Measurements from ENCODE around the gene DHRS7B. TPM values are rescaled to one million over a fixed set of nuclear protein-coding genes. Genes with fewer than 3 reads are reported as not detected.

Gene DHRS7B
- total RNA-seq, 1 donor from 2014 or later = 20.9 TPM

DNA sequence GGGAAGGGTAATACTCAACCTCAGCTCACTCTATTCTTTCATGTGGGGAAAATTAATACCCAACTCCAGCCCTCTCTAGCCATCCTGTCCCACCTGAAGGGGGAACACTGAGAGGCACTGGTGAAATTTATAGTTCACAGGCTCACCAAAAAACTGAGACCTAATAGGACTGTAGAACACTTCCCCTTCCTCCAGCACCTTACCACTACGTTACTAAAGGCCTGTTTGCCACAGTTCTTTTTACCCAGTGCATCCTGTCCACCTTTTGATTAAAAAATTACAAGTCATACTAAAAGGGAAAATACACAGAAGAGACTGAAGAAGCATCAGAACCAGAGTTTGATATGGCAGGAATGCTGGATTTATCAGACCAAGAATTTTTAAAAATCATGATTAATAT lies 26.0 kb downstream of the DHRS7B start:
- H3K4me1 ChIP-seq = no peaks in the 10 kb centered on the region
- H3K36me3 ChIP-seq = no peaks in the 10 kb centered on the region
- DNase-seq = no peak
- no peak overlapping the region for H3K27ac ChIP-seq
- H3K27me3 ChIP-seq (ENCODE audit: low read depth) = no peaks in the 10 kb centered on the region
- TF ChIP-seq, protein P1, sequence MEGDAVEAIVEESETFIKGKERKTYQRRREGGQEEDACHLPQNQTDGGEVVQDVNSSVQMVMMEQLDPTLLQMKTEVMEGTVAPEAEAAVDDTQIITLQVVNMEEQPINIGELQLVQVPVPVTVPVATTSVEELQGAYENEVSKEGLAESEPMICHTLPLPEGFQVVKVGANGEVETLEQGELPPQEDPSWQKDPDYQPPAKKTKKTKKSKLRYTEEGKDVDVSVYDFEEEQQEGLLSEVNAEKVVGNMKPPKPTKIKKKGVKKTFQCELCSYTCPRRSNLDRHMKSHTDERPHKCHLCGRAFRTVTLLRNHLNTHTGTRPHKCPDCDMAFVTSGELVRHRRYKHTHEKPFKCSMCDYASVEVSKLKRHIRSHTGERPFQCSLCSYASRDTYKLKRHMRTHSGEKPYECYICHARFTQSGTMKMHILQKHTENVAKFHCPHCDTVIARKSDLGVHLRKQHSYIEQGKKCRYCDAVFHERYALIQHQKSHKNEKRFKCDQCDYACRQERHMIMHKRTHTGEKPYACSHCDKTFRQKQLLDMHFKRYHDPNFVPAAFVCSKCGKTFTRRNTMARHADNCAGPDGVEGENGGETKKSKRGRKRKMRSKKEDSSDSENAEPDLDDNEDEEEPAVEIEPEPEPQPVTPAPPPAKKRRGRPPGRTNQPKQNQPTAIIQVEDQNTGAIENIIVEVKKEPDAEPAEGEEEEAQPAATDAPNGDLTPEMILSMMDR (IDR thresholded peaks at IDR 0.05) = no peak
- intact Hi-C loops (cut with DNase I) = no loop called here
- H3K9me3 ChIP-seq = no peaks in the 10 kb centered on the region
- H3K4me3 ChIP-seq = no peak overlapping the region
- no peak for ATAC-seq

DNA sequence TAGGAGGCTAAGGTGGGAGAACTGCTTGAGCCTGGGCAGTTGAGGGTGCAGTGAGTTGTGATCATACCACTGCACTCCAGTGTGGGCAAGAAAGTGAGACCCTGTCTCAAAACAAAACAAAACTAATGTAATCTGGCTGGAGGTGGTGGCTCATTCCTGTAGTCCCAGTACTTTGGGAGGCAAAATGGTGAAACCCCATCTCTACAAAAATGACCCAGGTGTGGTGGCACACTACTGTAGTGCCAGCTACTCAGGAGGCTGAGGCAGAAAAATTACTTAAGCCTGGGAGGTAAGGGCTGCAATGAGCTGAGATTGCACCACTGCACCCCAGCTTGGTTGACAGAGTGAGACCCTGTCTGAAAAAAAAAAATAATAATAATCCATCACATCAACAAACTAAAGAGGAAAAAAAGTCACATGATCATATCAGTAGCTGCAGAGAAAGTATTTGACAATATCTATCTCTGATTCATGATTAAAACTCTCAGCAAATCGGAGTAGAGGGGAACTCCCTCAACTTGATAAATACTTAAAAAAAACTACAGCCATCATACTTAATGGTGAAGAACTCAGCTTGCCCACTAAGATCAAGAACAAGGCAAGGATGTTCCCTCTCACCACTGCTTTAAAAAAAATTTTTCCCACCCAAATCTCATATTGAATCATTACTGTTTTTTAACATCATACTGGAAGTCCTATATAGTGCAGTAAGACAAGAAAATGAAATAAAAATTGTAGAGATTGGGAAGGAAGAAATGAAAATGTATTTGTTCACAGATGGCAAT lies 31.0 kb downstream of the DHRS7B start:
- Histone ChIP-seq H3K27me3 (ENCODE audit: low read depth) (no peaks in the 10 kb centered on the region), H3K9me3 (no peaks in the 10 kb centered on the region), H3K4me3 (no peak overlapping the region), H3K36me3 (no peaks in the 10 kb centered on the region), H3K4me1 (peaks cover 23% of the 10 kb centered on the region), H3K27ac (no peak overlapping the region)
- DNase-seq (no peak), ATAC-seq (no peak)
- TF ChIP-seq, protein P1 (IDR thresholded peaks at IDR 0.05) = no peak
- intact Hi-C loops (cut with DNase I) = no loop called here

DNA sequence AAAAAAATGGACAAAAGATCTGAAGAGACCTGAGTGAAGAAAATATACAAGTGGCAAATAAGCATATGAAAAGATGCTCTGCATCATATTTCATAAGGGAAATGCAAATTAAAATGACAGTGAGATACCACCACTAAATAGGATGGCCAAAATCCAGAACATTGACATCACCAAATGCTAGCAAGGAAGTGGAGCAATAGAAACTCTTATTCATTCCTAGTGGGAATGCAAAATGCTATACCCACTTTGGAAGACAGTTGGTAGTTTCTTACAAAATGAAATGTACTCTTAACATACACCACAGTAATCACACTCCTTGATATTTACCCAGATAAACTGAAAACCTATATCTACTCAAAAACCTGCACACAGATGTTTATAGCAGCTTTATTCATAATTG lies 33.6 kb downstream of the DHRS7B start:
- no peaks in the 10 kb centered on the region for H3K27me3 ChIP-seq (ENCODE audit: low read depth)
- DNase-seq = no peak
- H3K27ac ChIP-seq = no peak overlapping the region
- H3K9me3 ChIP-seq = no peaks in the 10 kb centered on the region
- H3K4me3 ChIP-seq = no peak overlapping the region
- H3K4me1 ChIP-seq = peaks cover 23% of the 10 kb centered on the region
- intact Hi-C loops (cut with DNase I) = no loop called here
- TF ChIP-seq, protein P1 (IDR thresholded peaks at IDR 0.05) = no peak
- no peaks in the 10 kb centered on the region for H3K36me3 ChIP-seq
- no peak for ATAC-seq

GRCh38 chr17:21161498-21162393 lies 35.0 kb downstream of the DHRS7B start:
- Histone ChIP-seq H3K4me1 (peaks cover 33% of the 10 kb centered on the region), H3K4me3 (no peak overlapping the region), H3K27me3 (ENCODE audit: low read depth) (no peaks in the 10 kb centered on the region), H3K27ac (peak overlapping the region; percentile 53), H3K36me3 (no peaks in the 10 kb centered on the region), H3K9me3 (no peaks in the 10 kb centered on the region)
- TF ChIP-seq, protein P1 (IDR thresholded peaks at IDR 0.05) = no peak
- DNase-seq (no peak), ATAC-seq (peak in 1 of 2 donors; percentile 16)
- intact Hi-C loops (cut with DNase I) = no loop called here

DNA sequence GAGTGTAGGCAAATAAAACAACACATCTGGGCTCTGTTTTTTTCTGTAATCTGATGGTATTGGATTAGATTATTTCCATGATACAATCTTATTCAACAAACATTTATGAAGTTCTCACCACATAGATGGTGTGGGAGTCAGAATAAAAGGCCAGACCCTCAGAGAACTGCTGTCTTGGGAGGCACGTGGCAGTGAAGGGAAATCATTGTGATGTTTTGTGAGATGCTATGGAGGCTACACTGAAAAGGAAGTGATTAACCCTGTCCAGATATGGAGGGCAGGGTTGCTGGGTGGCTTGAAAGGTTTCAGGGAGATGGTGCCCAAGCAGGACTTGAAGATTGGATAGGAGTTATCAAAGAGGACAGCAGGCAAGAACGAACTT lies 35.6 kb downstream of the DHRS7B start:
- TF ChIP-seq, protein P1 (IDR thresholded peaks at IDR 0.05) = no peak
- H3K27ac ChIP-seq = peak overlapping the region; percentile 19
- H3K9me3 ChIP-seq = no peaks in the 10 kb centered on the region
- peaks cover 38% of the 10 kb centered on the region for H3K4me1 ChIP-seq
- intact Hi-C loops (cut with DNase I) = no loop called here
- no peaks in the 10 kb centered on the region for H3K36me3 ChIP-seq
- no peak overlapping the region for H3K4me3 ChIP-seq
- no peak for ATAC-seq
- DNase-seq = no peak
- H3K27me3 ChIP-seq (ENCODE audit: low read depth) = no peaks in the 10 kb centered on the region
